NK-92 (cell line): ENCODE data around the gene POR.
"Not testable (repeated sequence)": the region's sequence is repeated elsewhere in the genome, so short reads cannot be mapped to it uniquely, and the experiment has no call there.

Experiments
- DNase-seq: peaks from one replicate; lab custom pipeline; 2025; ENCODE audit not compliant: unreplicated experiment; lab: John Stamatoyannopoulos, UW

POR gene

DNA sequence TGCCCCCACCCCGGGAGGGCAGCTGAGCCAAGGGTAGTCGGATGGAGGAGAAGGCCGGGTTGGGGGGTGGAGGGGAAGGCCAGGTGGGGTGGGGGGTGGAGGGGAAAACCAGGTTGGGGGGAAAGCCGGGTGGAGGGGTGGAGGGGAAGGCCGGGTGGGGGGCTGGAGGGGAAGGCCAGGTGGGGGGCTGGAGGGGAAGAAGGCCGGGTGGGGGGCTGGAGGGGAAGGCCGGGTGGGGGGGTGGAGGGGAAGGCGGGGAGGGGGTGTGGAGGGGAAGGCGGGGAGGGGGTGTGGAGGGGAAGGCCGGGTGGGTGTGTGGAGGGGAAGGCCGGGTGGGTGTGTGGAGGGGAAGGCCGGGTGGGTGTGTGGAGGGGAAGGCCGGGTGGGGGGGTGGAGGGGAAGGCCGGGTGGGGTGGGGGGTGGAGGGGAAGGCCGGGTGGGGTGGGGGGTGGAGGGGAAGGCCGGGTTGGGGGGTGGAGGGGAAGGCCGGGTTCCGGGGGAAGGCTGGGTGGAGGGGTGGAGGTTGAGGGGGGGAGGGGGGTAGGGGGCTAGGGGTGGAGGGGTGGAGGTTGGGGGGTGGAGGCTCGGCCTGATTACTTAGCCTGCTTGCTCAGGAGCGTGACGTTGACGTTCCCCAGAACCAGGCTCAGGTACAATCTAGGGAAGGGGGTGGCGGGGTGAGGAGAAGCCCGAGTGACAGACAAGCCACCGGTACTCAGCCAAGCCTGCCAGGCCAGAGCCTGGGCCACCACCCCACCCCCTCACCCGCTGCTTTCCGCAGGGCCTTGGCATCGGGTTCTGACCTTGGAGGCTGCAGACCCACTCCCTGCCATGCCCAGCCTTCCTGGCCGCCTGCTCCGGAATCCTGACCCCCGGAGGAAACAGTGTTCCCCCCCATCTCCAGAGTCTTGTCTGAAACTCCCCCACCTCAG is 73.9 kb downstream of the POR start:
- DNase-seq, result no peak

DNA sequence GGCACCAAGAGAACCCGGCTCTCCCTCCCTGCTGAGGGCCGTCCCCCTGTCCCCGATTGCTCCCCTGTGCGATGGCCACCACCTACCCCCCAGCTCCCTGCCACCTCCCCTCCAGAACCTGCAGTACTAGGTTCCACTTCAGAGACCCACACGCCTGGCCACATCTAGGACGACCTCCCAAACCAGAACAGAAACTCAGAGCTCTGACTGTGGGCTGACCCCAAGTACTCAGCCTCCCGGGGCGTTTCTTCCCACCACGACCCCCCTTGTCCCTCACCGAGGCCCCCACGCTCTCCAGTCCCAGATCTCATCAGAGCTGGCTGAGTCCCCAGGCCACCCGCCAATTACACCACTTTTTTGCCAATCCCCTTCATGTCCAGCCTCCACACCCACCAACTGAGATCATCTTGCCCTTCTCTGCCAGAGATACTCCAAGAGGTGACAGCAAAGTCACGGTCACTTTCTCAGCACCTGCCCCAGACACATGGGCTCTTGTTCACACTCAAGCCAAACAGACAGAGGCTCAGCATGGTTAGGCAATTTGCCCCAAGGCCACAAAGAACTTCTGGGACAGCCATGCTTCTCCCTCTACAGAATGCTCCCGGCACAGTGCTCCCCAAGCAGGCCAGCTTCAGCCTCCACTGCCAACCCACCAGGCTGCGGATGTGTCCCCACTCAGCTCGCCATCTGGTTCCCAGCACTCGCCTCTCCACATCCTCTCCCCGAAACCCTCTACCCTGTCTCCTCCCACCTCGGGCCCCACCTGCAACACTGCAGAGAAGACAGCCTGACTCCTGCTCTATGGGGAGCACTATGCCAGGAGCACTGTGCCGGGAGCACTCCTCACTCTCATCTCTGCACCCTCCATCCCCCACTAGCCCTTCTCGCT is 74.8 kb downstream of the POR start:
- no peak for DNase-seq

DNA sequence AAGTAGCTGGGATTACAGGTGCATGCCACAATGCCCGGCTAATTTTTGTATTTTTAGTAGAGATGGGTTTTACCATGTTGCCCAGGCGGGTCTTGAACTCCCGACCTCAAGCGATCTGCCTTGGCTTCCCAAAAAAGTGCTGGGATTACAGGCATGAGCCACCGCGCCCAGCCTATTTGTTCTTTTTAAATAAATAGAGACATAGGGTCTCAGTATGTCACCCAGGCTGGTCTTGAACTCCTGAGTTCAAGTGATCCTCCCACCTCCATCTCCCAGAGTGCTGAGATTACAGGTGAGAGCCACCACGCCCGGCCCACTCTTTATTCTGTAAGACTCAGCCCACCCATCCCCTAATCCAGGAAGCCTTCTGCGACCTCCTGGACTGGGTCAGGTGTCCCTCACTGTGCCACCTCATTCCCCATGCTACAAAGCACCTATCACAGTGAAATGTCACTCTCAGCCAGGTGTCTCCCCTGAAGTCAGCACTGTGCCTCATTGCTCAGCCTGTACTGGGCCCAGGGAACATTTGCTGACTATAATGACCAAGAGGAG is 76.7 kb downstream of the POR start:
- no peak for DNase-seq

DNA sequence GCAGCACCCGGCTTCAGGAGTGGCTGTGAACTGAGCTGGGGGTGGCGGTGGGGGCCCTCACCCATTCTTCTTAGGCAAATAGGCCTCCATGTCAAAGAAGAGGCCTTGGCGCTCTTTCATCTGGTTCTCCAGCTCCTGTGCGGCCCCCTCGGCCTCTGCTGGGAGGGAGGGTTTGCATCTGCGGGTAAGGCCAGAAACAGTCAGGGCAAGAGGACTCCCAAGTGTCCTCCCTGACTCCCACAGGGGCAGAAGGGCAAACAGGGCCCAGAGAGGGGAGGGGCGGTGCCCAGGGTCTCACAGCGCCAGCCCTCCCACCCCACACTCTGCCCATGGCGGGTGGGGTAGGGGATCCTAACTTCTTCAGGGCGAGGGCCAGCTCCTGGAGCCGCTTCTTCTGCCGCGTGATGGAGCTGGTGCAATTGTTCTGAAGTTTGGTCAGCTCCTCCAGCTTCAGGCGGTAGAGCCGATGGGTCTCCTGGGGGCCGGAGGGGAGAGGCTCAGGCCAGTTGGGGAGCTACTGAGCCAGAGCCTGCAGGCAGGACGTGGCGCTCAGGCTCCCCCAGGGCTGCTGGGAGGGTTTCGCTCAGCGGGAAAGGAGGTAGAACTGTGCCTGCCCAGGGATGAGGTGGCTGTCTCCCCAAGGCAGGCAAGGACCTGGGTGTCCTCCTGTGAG is 77.3 kb downstream of the POR start:
- no peak for DNase-seq

DNA sequence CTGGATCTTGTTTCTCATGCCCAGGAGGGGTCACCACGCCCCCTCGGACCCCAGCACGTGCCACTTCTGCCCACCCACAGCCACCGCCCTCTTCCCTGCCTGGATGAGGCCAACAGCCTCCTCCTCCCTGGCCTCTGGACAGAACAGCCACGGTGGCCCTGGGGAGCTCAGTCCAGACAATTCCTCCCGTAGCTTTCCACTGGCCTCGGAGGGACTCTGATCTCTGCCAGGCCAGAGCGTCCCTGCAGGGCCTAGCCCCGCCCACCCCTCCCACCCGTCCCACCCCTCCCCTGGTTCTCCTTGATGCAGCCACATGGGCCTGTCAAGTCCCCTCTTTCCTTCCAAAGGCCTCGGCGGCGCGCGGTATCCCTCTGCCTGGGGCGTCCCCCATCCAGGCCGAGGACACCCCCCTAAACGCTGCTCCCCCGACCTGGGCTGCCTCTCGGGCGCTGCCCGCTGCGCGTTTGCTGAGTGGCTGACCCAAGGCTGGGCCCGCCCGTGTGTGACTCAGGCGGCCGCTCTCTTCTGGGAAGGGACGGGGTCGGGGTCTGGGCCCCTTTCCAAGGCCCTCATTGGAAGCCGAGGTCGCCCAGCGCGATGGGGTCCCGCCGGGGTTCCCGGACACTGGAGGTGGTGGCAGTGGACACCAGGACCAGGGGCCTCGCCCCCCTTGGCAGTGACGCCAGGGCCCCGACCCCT is 78.9 kb downstream of the POR start:
- DNase-seq, result no peak

DNA sequence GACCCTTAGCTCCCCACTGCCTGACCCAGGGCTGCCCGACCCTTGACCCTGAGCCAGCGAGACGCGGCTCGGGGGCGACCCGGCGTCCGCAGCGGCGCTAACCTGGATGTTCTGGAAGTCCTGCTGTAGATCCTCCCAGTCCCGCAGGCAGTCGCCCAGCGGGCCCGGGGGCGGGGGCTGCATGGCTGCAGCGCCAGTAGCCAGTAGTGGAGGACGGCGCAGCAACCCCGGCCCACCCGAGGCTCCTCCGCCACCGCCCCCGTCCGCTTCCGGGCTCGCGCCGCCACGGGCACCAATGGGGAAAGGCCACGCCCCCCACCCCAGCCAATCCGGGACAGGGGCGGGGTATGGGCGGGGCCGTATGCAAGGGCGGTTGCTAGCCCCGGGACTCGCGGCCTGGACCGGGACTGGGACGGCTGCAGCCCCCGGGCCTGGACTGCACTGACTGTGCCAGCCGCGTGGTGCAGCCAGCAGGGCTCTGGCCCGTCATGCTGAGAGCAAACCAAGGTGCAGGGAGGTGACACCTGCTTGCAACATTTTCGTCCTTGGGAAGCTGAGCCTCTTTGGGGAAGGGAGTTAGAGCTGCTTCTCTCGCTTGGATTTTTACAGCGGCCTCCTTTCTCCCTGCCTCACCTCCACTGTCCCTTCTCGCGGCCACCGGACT is 79.6 kb downstream of the POR start, which contains the start of gene TMEM120A:
TSS of gene TMEM120A (minus strand) at position 208 of the 664 bp plus-strand sequence. CDS start at position 183, 25 bp downstream.
- DNase-seq, result peak; percentile 53

DNA sequence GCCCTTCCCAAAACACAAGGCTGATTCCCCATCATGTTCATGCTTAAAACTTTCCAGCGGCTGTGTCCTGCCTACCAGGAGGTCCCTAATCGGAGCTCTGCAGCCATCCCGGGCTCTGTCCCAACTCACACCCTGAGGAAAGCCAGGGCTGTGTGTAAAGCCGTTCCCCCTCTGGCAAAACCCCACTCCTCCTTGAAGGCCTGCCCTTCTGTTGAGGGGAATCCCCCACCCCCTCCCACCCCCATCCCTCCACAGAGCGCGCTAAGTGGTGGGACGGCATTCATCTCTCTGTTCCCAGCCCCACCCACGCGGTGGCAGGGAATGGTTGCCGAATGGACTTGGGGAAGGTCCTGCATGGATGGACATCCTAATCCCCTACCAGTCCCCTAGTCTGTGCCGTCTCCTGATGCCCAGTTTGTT is 80.1 kb downstream of the POR start:
- no peak for DNase-seq

DNA sequence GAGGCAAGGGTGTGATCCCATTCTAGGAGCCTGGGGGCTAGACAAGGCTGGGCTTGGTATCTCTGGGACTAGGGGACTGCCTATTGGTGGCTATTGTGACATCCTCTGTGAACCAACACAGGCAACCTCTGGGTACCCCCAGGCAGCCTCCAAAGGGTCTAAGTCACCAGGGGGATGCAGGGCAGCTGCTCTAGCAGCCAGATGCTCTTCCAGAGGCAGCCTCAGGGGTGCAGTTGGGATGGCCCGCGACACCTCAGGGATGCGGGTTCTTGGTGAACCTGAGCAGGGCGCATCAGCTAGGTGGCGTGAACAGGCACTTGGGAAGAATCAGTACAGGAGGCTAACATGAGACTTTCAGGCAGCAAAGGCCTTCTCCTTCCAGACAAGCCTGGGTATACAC is 81.0 kb downstream of the POR start:
- DNase-seq, result no peak

DNA sequence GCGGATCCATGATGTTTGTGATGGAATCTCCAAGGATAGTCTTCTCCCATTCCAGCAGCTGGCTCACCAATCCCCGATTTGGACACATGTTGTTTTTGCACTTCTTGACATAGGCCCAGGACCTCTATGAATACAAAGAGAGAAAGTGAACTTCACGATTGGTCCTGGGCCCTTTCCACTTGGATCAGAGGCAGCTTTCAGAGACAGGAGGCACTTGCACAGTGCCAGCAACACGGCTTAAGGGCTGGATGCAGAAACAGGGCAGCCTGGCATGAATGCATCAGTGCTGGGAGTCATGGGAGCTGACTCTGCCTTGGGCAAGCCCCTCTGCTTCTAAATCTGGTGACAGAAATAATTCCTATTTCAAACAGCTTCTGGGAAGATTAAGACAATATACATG is 81.5 kb downstream of the POR start:
- no peak for DNase-seq

DNA sequence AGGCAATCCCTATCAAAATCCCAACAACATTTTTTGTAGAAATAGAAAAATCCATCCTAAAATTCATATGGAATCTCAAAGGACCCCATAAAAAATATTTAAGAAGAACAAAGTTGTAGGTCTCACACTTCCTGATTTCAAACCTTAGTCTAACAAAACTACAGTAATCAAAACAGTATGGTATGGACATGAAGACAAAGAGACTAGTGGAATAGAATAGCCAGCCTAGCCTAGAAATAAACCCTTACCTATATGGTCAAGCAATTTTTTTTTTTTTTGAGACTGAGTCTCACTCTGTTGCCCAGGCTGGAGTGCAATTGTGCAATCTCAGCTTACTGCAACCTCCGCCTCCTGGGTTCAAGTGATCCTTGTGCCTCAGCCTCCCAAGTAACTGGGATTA is 83.1 kb downstream of the POR start:
- DNase-seq, result no peak

DNA sequence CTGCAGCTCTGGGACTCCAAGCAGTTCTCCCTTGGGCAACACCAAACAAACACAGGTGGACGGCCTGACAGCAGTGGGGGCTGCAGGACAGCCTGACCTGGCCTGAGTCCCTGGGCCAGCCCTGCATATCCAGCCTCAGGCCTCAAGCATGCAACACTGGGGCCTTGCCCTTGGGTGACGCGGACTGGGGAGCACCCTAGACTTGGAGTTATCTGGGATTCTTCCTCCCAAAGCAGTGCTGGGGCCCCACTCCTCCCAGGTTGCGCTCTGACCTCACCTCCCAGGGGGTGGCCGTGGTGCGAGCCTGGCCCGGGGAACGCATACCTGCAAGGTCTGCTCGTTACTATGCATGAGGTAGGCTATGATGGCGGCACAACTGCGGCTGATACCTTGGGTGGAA is 85.6 kb downstream of the POR start:
- no peak for DNase-seq

DNA sequence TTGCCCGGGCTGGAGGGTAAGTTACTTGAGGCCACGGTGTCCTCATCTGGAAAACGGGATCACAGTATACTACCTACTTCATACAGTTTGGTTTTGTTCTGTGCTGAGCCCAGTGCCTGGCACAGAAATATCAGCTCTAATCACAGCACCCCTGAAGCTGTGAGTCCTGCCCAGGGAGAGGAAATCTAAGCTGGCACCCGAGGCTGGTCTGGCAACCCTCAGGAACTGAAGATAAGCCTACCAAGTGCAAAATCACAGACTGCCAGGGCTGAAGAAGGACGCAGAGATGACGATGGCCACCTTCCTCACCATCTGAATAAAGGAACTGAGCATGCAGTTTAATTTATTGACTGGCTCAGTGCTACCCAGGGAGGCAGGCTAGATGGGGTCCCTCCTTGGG is 87.2 kb downstream of the POR start:
- DNase-seq, result no peak

DNA sequence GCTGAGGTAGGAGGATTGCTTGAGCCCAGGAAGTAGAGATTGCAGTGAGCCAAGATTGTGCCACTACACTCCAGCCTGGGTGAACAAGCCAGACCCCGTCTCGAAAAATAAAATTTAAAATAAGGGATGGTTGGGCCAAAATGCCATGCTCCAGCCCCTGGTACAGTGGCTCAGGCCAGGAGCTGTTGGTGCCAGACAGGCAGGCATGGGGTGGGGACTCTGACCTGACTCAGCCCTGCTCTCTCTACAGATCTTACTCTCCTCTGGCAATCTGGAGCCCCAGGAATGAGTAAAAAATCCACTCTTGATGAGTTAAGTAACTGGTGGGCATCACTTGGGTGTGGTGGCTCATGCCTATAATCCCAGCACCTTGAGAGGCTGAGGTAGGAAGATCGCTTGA is 87.9 kb downstream of the POR start:
- DNase-seq, result no peak

DNA sequence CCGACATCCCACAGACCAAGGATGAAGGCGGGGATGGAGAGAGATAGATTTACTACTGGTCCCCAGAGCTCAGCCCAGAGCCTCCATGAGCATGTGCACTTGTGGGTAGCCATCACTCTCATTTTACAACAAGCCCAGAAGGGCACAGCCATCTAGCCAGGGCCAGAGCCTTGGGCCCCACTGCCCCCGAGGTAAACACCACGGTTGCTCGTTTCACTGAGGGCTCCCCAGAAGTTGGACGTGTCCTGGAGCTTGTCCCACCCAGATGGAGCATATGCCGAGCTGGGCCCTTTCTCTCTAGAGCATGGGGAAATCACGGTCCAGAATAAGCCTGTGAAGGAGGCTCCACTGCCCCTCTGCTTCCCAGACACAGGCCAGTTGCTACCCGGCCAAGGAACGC is 88.4 kb downstream of the POR start:
- no peak for DNase-seq

DNA sequence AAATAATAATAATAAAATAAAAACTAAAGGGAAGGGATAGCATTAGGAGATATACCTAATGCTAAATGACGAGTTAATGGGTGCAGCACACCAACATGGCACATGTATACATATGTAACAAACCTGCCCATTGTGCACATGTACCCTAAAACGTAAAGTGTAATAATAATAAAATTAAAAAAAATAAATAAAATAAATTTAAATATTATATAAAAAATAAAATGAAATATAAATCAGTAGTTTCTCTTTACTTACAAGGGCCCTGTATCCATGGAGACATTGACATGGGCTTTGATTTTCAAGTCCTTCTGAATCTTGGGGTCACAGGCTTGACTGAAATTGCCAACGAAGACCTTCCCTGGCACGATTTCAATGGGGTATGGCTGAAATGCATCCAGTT is 90.0 kb downstream of the POR start:
- DNase-seq, result not testable (repeated sequence)

DNA sequence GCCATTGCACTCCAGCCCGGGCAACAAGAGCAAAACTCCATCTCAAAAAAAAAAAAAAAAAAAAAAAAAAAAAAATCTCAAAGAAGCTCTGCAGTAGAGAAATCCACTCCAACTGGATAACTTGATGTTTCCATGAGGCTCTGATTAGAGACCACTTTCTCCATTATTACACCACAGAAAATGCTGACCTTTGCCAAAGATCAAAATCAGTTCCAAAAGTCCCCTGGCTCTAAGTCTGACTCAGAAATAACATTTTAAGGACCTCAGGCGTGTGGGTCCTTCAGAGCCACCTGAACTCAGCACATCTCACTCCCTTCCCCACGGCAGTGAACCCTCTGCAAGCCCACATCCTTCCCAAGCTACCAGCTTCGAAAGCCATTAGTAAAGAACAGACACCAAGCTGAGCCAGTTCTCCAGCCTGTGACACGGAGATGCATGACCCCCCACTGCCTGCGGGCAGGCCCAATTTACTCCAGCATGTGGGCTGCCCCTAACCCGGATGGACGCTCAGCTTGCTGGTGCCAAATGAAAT is 93.3 kb downstream of the POR start:
- no peak for DNase-seq

DNA sequence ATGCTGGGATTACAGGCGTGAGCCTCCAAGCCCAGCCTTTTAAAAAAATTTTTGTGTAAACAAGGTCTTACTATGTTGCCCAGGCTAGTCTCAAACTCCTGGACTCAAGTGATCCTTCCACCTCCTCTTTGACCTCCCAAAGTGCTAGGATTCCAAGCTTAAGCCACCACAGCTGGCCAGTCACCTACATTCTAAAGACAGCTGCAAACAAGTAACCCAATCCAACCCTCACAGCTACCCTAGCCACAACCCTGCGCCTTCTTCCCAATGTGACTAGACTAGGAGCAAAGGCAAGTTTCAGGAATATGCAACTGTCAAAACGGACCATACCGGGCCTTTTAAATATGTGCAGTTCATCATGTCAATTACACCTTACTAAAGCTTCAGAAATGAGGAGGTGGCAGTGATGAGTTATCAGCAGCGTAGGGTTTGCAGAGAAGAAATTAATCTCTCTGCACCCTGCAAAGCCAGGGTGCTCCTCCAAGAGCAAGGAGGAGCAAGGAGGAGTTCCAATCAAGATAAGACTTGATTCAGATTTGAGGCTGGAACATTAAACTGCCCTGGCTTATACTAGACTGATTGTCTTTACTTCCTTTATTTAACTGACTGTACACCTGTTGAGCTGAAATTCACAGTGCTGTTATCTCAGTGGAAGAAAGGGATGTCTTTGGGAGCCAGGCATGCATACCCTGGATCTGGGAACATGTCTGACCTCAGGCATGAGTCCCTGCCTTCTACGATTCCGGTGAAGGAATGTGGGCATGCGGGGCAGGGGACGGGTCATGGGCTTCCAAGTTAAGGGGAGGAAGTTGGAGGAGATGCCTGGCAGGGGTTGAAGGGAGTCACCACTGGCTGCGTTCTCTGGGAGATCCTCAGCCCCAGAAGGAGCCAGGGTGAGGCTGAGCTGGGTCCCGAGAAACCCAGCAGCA is 95.0 kb downstream of the POR start:
- no peak for DNase-seq

DNA sequence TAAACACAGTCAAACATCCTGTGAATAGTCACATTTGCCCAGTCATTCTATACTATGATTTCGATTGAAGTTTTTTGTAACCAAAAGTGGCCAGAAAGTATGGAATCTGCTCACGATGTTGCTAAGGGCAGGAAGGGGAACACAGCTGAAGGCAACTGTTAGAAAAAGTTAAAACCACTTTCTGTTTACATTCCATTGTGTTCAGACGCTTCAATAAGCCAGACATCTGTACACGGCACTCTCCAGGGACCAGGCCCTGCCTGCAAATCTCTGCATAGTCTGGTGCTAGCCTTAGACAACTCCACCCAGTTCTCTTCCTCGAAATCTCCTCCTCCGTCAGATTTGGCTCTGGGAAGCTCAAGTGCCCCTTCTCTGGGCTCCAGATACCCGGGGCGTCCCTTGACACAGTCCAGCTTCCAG is 96.5 kb downstream of the POR start:
- DNase-seq, result no peak
